GM23338 (cell line): Measurements from ENCODE around the gene OR5A1.

Experiments
- CREB1 ChIP-seq: fragments of 250-450 bp; sonication (Bioruptor Pico); IDR thresholded peaks from 2 replicates; pipeline ENCODE4 v1.5.0; 2020; ENCODE audit warnings: low read depth, mild to moderate bottlenecking, moderate library complexity
- CTCF ChIP-seq, 2 experiments: fragments of 200-600 bp in 1 of 2; sonication (generic) in 1 of 2; conservative IDR thresholded peaks; 2 replicates each; pipeline versions ENCODE4 v1.5.1 to v1.6.1; 2016 to 2017; ENCODE audit warnings: antibody characterized with exemption in 2 of 2, low read depth in 2 of 2, mild to moderate bottlenecking in 2 of 2, moderate library complexity in 1 of 2
- ETS1 ChIP-seq: IDR thresholded peaks from 2 replicates; pipeline ENCODE4 v1.6.1; 2016; ENCODE audit warnings: antibody characterized with exemption
- EZH2 ChIP-seq: fragments of 200-600 bp; sonication (generic); IDR thresholded peaks from one replicate; pipeline ENCODE4 v1.8.0; 2017; ENCODE audit warnings: antibody characterized with exemption, mild to moderate bottlenecking, low read depth; ENCODE audit not compliant: unreplicated experiment
- EZH2phosphoT487 ChIP-seq: fragments of 200-600 bp; sonication (generic); IDR thresholded peaks from one replicate; pipeline ENCODE4 v1.8.1; 2018; ENCODE audit warnings: antibody characterized with exemption; ENCODE audit not compliant: unreplicated experiment
- JUNB ChIP-seq: IDR thresholded peaks from one replicate; pipeline ENCODE4 v1.6.1; 2016; ENCODE audit warnings: antibody characterized with exemption; ENCODE audit not compliant: unreplicated experiment
- NANOG ChIP-seq: IDR thresholded peaks from 2 replicates; pipeline ENCODE4 v1.6.1; 2016; ENCODE audit warnings: antibody characterized with exemption, borderline replicate concordance
- POLR2AphosphoS5 ChIP-seq: IDR thresholded peaks from 2 replicates; pipeline ENCODE4 v1.6.1; 2016; ENCODE audit warnings: antibody characterized with exemption, low read depth
- STAT1 ChIP-seq: IDR thresholded peaks from one replicate; pipeline ENCODE4 v1.6.1; 2016; ENCODE audit warnings: antibody characterized with exemption; ENCODE audit not compliant: unreplicated experiment
- ZNF331 ChIP-seq: fragments of 250-450 bp; sonication (Bioruptor Pico); IDR thresholded peaks from 2 replicates; pipeline ENCODE4 v1.5.0; 2020; ENCODE audit warnings: low read depth, mild to moderate bottlenecking, moderate library complexity
- ZNF462 ChIP-seq: fragments of 250-450 bp; sonication (Bioruptor Pico); IDR thresholded peaks from 2 replicates; pipeline ENCODE4 v1.5.0; 2020; ENCODE audit warnings: mild to moderate bottlenecking, moderate library complexity
- TF ChIP-seq, protein P1 (sequence below): IDR thresholded peaks from one replicate; pipeline ENCODE4 v1.6.1; 2018; ENCODE audit warnings: antibody characterized with exemption; ENCODE audit not compliant: unreplicated experiment

DNA sequence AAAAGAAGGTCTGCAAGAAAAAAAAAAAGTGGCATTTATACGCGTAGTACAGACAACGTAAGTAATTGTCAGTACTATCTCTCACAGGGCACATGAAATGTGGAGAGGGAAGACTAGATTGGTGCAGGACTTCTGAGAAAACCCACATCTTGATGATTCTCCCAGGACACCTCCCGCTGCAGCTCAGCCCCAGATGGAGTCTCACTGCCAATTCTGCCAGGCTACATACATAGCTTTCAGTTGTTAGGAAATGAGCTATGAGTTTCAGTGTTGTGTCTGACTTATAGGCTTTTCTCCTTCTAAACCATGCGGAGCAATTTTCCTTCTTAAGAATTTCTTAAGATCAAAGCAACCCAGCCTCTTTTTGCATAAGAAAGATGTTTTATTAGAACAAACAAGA, 19.7 kb upstream of the OR5A1 start:
- TF ChIP-seq CTCF (conservative IDR thresholded peaks at IDR 0.05; ENCODE audit: low read depth in 2 of 2) (no peak), STAT1 (no peak), POLR2AphosphoS5 (no peak), CREB1 (no peak), EZH2 (no peak), JUNB (no peak), EZH2phosphoT487 (no peak), ZNF331 (CRISPR knock-in tag) (no peak), NANOG (no peak), ZNF462 (CRISPR knock-in tag) (no peak), ETS1 (no peak)
- TF ChIP-seq, protein P1, sequence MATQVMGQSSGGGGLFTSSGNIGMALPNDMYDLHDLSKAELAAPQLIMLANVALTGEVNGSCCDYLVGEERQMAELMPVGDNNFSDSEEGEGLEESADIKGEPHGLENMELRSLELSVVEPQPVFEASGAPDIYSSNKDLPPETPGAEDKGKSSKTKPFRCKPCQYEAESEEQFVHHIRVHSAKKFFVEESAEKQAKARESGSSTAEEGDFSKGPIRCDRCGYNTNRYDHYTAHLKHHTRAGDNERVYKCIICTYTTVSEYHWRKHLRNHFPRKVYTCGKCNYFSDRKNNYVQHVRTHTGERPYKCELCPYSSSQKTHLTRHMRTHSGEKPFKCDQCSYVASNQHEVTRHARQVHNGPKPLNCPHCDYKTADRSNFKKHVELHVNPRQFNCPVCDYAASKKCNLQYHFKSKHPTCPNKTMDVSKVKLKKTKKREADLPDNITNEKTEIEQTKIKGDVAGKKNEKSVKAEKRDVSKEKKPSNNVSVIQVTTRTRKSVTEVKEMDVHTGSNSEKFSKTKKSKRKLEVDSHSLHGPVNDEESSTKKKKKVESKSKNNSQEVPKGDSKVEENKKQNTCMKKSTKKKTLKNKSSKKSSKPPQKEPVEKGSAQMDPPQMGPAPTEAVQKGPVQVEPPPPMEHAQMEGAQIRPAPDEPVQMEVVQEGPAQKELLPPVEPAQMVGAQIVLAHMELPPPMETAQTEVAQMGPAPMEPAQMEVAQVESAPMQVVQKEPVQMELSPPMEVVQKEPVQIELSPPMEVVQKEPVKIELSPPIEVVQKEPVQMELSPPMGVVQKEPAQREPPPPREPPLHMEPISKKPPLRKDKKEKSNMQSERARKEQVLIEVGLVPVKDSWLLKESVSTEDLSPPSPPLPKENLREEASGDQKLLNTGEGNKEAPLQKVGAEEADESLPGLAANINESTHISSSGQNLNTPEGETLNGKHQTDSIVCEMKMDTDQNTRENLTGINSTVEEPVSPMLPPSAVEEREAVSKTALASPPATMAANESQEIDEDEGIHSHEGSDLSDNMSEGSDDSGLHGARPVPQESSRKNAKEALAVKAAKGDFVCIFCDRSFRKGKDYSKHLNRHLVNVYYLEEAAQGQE, result no peak
